ENCODE data around the gene ANGPTL3. TPM values are rescaled to one million over a fixed set of nuclear protein-coding genes. Genes with fewer than 3 reads are reported as not detected.
A peak's percentile ranks its signal among the peaks of the same experiment; 100 is the strongest.

ANGPTL3 gene
- total RNA-seq, 1 donor from 2014 or later, result not detected

- intact Hi-C loops (cut with micrococcal nuclease), result no loop called here
- DNase-seq, result no peak
- ATAC-seq, result no peak
Observed at GRCh38 chr1:62613890-62614289, 16.6 kb downstream of the ANGPTL3 start.

GRCh38 chr1:62621907-62622306, 24.6 kb downstream of the ANGPTL3 start:
- intact Hi-C loops (cut with micrococcal nuclease), result no loop called here
- DNase-seq (no peak), ATAC-seq (peak; percentile 27)

GRCh38 chr1:62625415-62625814, 28.1 kb downstream of the ANGPTL3 start:
- intact Hi-C loops (cut with micrococcal nuclease), result no loop called here
- ATAC-seq, result no peak
- no peak for DNase-seq

GRCh38 chr1:62628506-62628905, 31.2 kb downstream of the ANGPTL3 start:
- ATAC-seq (no peak), DNase-seq (no peak)
- intact Hi-C loops (cut with micrococcal nuclease), result no loop called here

GRCh38 chr1:62637392-62638105, 40.2 kb downstream of the ANGPTL3 start:
- DNase-seq, result no peak
- intact Hi-C loops (cut with micrococcal nuclease), result no loop called here
- no peak for ATAC-seq

GRCh38 chr1:62643283-62643682, 46.0 kb downstream of the ANGPTL3 start:
- intact Hi-C loops (cut with micrococcal nuclease), result no loop called here
- DNase-seq (no peak), ATAC-seq (no peak)

- intact Hi-C loops (cut with micrococcal nuclease), result no loop called here
- ATAC-seq (no peak), DNase-seq (no peak)
Observed at GRCh38 chr1:62652387-62652786, 55.1 kb downstream of the ANGPTL3 start.

- no peak for ATAC-seq
- intact Hi-C loops (cut with micrococcal nuclease), result no loop called here
- DNase-seq, result no peak
Observed at GRCh38 chr1:62654744-62655143, 57.4 kb downstream of the ANGPTL3 start.

Other genes with a start within 250 kb of the ANGPTL3 start
- gene USP1, start 160.5 kb upstream of the ANGPTL3 start, total RNA-seq, result 14.1 TPM
- 9.4 TPM for gene DOCK7, start 90.9 kb downstream of the ANGPTL3 start, total RNA-seq
- gene ATG4C, start 186.6 kb downstream of the ANGPTL3 start, total RNA-seq, result 9.1 TPM

Data from left ventricle myocardium superior (tissue), 1 donor.